Measurements from ENCODE around the gene ZNF689.

DNA sequence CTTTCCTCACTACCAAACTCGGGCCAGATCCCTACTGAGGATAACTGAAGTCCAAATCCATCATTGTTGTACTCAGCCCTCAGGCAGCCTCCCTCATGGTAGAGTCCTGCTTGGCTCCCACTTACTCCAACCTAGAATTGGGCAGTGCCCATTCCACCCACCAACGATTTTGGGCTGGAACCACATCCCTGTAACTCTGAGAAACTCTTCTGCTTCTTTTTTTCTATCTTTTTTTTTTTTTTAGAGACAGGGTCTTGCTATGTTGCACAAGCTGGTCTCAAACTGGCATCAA is 41.8 kb upstream of the ZNF689 start:
- TF ChIP-seq, protein P1, sequence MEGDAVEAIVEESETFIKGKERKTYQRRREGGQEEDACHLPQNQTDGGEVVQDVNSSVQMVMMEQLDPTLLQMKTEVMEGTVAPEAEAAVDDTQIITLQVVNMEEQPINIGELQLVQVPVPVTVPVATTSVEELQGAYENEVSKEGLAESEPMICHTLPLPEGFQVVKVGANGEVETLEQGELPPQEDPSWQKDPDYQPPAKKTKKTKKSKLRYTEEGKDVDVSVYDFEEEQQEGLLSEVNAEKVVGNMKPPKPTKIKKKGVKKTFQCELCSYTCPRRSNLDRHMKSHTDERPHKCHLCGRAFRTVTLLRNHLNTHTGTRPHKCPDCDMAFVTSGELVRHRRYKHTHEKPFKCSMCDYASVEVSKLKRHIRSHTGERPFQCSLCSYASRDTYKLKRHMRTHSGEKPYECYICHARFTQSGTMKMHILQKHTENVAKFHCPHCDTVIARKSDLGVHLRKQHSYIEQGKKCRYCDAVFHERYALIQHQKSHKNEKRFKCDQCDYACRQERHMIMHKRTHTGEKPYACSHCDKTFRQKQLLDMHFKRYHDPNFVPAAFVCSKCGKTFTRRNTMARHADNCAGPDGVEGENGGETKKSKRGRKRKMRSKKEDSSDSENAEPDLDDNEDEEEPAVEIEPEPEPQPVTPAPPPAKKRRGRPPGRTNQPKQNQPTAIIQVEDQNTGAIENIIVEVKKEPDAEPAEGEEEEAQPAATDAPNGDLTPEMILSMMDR (IDR thresholded peaks at IDR 0.05; ENCODE audit: low read depth, low read length, poor library complexity, severe bottlenecking) = no peak
- TF ChIP-seq EZH2phosphoT487 (IDR thresholded peaks at IDR 0.05; ENCODE audit: borderline replicate concordance, low read length) = no peak

Data from DOHH2 (cell line).